Caco-2 (cell line): ENCODE results near the gene PEX11A. TPM values are rescaled to one million over a fixed set of nuclear protein-coding genes. Genes with fewer than 3 reads are reported as not detected.

ENCODE experiments used
- BruUV-seq: library from RNA; stranded (reverse); fragments of 400-500 nt; replicated peaks from 2 replicates; lab custom pipeline; 2021; lab: Mats Ljungman, UMichigan
- CTCF ChIA-PET: fragments of 300-600 bp; sonication (Branson Sonifier 250); formaldehyde crosslinking; loops from one replicate; lab custom pipeline; 2022; ENCODE audit warnings: antibody characterized with exemption; lab: Charles Lee
- POLR2A ChIA-PET: fragments of 300-600 bp; sonication (Branson Sonifier 250); formaldehyde crosslinking; loops from one replicate; lab custom pipeline; 2022; ENCODE audit warnings: antibody characterized with exemption; lab: Charles Lee
- DNase-seq, 2 experiments: peaks; one replicate each; pipeline versions ENCODE4 v3.0.0 to v3.0.0-alpha.2; 2020 to 2022
- H3K27me3 ChIP-seq: replicated peaks from 2 replicates; pipeline ENCODE4 v1.6.0; 2011; ENCODE audit warnings: low read length; ENCODE audit not compliant: control insufficient read depth, insufficient read depth
- H3K36me3 ChIP-seq: 2 replicates; pipeline ENCODE4 v1.5.1; 2011; ENCODE audit warnings: low read length; ENCODE audit not compliant: control insufficient read depth, insufficient read depth
- H3K4me1 ChIP-seq: fragments of 250-450 bp; sonication (Bioruptor Pico); 2 replicates; pipeline ENCODE4 v1.5.1; 2020; ENCODE audit warnings: mild to moderate bottlenecking
- H3K4me3 ChIP-seq: 2 replicates; pipeline ENCODE4 v1.5.1; 2011; ENCODE audit warnings: low read depth, mild to moderate bottlenecking, control low read depth, low read length
- H3K9me3 ChIP-seq: fragments of 250-450 bp; sonication (Bioruptor Pico); 2 replicates; pipeline ENCODE4 v1.5.1; 2020; ENCODE audit warnings: mild to moderate bottlenecking, moderate library complexity
- H3K27ac Mint-ChIP-seq: one replicate; pipeline ENCODE4 v1.8.0; 2022; ENCODE audit warnings: mixed read lengths; ENCODE audit not compliant: unreplicated experiment
- H3K27me3 Mint-ChIP-seq: one replicate; pipeline ENCODE4 v1.8.0; 2022; ENCODE audit warnings: mixed read lengths; ENCODE audit not compliant: insufficient read depth, unreplicated experiment
- H3K36me3 Mint-ChIP-seq: one replicate; pipeline ENCODE4 v1.8.0; 2022; ENCODE audit warnings: mild to moderate bottlenecking, mixed read lengths; ENCODE audit not compliant: insufficient read depth, unreplicated experiment
- H3K4me1 Mint-ChIP-seq: one replicate; pipeline ENCODE4 v1.8.0; 2022; ENCODE audit warnings: low read depth, mixed read lengths; ENCODE audit not compliant: unreplicated experiment
- H3K4me3 Mint-ChIP-seq: one replicate; pipeline ENCODE4 v1.8.0; 2022; ENCODE audit warnings: mild to moderate bottlenecking, moderate library complexity, mixed read lengths; ENCODE audit not compliant: unreplicated experiment
- H3K9me3 Mint-ChIP-seq: one replicate; pipeline ENCODE4 v1.8.0; 2022; ENCODE audit warnings: mixed read lengths; ENCODE audit not compliant: unreplicated experiment
- CTCF ChIP-seq, 2 experiments: fragments of 200-600 bp in 1 of 2; IDR thresholded peaks; 1 replicate in 1 of 2; 2 replicates in 1 of 2; pipeline versions ENCODE4 v1.5.1 to v1.8.0; 2011 to 2022; ENCODE audit warnings: antibody characterized with exemption in 1 of 2, control low read depth in 1 of 2, inconsistent platforms in 1 of 2, low read depth in 1 of 2, low read length in 1 of 2, mild to moderate bottlenecking in 1 of 2, moderate library complexity in 1 of 2; ENCODE audit not compliant: insufficient read depth in 1 of 2, severe bottlenecking in 1 of 2, unreplicated experiment in 1 of 2
- intact Hi-C: fragments of 100-400 bp; cut with micrococcal nuclease; formaldehyde crosslinking; loops from one replicate; pipeline ENCODE4 v1.10.0; 2022; ENCODE audit not compliant: unreplicated experiment
- total RNA-seq: library from RNA; stranded (reverse); gene quantifications from 2 replicates; pipeline ENCODE4 v1.2.3, GENCODE V29; 2022

The PEX11A gene
- total RNA-seq, 1 experiment from 2014 or later = 3.7 TPM

DNA sequence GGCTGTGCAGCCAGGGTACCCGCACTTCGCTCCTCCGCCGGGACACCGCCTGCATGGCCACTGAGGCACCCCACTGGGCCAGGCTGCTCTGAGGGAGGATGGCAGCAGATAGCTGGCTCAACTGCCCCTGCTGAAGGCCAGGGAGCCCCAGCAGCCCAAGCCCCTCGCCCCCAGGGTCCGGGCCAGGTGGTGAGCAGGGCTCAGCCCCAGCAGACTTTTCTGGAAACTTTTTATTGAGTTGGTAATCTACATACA lies 22.9 kb downstream of the PEX11A start:
- Histone ChIP-seq H3K36me3 (no peaks in the 10 kb centered on the region), H3K9me3 (no peaks in the 10 kb centered on the region), H3K4me1 (peaks cover 12% of the 10 kb centered on the region; the same call in 1 of the 2 replicates), H3K4me3 (no peak overlapping the region), H3K27me3 (no peaks in the 10 kb centered on the region)
- BruUV-seq = no TSS peak
- Mint-ChIP-seq H3K4me3 (no peak overlapping the region), H3K36me3 (no peaks in the 10 kb centered on the region), H3K27ac (no peak overlapping the region), H3K27me3 (peaks cover 4% of the 10 kb centered on the region), H3K9me3 (no peaks in the 10 kb centered on the region), H3K4me1 (no peaks in the 10 kb centered on the region)
- DNase-seq = no peak
- POLR2A ChIA-PET = no interaction called here
- no peak for TF ChIP-seq CTCF (IDR thresholded peaks at IDR 0.05; ENCODE audit: insufficient read depth in 1 of 2, low read depth in 1 of 2, low read length in 1 of 2, severe bottlenecking in 1 of 2, unreplicated experiment in 1 of 2)
- CTCF ChIA-PET = no interaction called here
- intact Hi-C loops = no loop called here

DNA sequence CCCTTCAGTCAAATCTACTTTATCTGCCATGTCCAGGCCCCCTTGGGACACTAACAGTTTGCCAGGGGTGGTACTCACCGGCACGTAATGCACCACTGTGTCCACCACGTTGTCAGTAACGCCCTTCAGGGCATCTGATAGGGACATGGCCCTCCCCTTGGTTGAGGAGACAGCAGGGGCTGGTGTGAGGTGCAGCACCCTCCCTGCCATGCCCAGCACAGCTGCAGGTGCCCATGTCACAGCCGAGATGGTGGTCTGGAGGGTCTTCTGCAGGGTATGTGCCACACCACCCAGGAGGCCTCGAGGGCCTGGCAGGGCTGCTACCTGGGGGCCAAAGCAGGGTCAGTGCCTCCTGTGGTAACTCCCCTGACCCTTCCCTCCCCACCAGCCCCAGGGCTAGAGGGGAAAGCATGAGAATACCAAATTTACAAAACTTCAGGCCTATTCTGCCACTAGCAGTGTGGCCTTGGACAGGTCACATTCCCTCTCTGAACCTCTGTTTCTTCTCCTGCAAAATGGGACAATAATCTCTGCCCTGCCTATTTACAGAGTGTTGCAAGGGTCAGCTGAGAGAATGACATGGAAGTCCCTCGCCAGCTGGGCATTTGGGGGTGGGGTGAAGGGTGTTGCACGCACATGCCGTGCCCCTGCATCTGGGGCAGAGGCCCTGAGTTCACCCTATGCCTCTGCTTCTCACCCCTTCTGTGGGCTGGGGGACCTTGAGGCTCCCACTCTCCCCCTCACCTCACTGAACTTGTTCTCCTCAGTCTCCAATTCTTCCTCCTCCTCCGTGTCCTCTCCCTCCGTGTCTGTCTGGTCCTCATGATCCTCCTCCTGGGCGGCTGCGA lies 23.5 kb downstream of the PEX11A start:
- Mint-ChIP-seq H3K9me3 (no peaks in the 10 kb centered on the region), H3K27ac (no peak overlapping the region), H3K4me3 (no peak overlapping the region), H3K4me1 (no peaks in the 10 kb centered on the region), H3K27me3 (peaks cover 4% of the 10 kb centered on the region), H3K36me3 (no peaks in the 10 kb centered on the region)
- no TSS peak for BruUV-seq
- no peak for DNase-seq
- Histone ChIP-seq H3K4me1 (peaks cover 12% of the 10 kb centered on the region; the same call in 1 of the 2 replicates), H3K9me3 (no peaks in the 10 kb centered on the region), H3K36me3 (no peaks in the 10 kb centered on the region), H3K4me3 (no peak overlapping the region), H3K27me3 (no peaks in the 10 kb centered on the region)
- POLR2A ChIA-PET = no interaction called here
- TF ChIP-seq CTCF (IDR thresholded peaks at IDR 0.05; ENCODE audit: insufficient read depth in 1 of 2, low read depth in 1 of 2, low read length in 1 of 2, severe bottlenecking in 1 of 2, unreplicated experiment in 1 of 2) = no peak
- intact Hi-C loops = no loop called here
- CTCF ChIA-PET = no interaction called here

- no peak for TF ChIP-seq CTCF (IDR thresholded peaks at IDR 0.05; ENCODE audit: insufficient read depth in 1 of 2, low read depth in 1 of 2, low read length in 1 of 2, severe bottlenecking in 1 of 2, unreplicated experiment in 1 of 2)
- POLR2A ChIA-PET = no interaction called here
- H3K27ac Mint-ChIP-seq = no peak overlapping the region
- no peak overlapping the region for H3K4me3 ChIP-seq
- no peak for DNase-seq
- H3K36me3 ChIP-seq = no peaks in the 10 kb centered on the region
- no peaks in the 10 kb centered on the region for H3K27me3 ChIP-seq
- intact Hi-C loops = no loop called here
- CTCF ChIA-PET = interaction anchor here (1.2 to 1.3 kb wide), 2 partner anchors 19 to 222 kb away, joined by 3 to 4 read pairs; no protein-coding TSS in a partner anchor
- no peaks in the 10 kb centered on the region for H3K9me3 Mint-ChIP-seq
- no peaks in the 10 kb centered on the region for H3K9me3 ChIP-seq
- no TSS peak for BruUV-seq
- H3K4me3 Mint-ChIP-seq = peak overlapping the region; percentile 67
- no peaks in the 10 kb centered on the region for H3K36me3 Mint-ChIP-seq
- peaks cover 4% of the 10 kb centered on the region for H3K27me3 Mint-ChIP-seq
- H3K4me1 Mint-ChIP-seq = no peaks in the 10 kb centered on the region
- H3K4me1 ChIP-seq = peaks cover 12% of the 10 kb centered on the region; the same call in 1 of the 2 replicates
Observed at GRCh38 chr15:89666184-89666857, 24.2 kb downstream of the PEX11A start.
